ENCODE data around the gene FUT3. TPM values are rescaled to one million over a fixed set of nuclear protein-coding genes. Genes with fewer than 3 reads are reported as not detected.

The FUT3 gene
- total RNA-seq, 2 experiments from 2014 or later, result not detected

GRCh38 chr19:5805462-5806132 is 45.7 kb downstream of the FUT3 start:
- Mint-ChIP-seq H3K36me3 (ENCODE audit: low read depth) (no peaks in the 10 kb centered on the region), H3K4me1 (ENCODE audit: low read depth) (peaks cover 22% of the 10 kb centered on the region), H3K9me3 (no peaks in the 10 kb centered on the region), H3K4me3 (peak overlapping the region; percentile 52), H3K27ac (no peak overlapping the region), H3K27me3 (peaks cover 18% of the 10 kb centered on the region)
- intact Hi-C loops (cut with micrococcal nuclease), result loop anchor here (10.0 kb wide), 1 partner anchor 99 kb away; the partner anchor contains the start of genes NDUFA11 and VMAC
- TF ChIP-seq, protein P1, sequence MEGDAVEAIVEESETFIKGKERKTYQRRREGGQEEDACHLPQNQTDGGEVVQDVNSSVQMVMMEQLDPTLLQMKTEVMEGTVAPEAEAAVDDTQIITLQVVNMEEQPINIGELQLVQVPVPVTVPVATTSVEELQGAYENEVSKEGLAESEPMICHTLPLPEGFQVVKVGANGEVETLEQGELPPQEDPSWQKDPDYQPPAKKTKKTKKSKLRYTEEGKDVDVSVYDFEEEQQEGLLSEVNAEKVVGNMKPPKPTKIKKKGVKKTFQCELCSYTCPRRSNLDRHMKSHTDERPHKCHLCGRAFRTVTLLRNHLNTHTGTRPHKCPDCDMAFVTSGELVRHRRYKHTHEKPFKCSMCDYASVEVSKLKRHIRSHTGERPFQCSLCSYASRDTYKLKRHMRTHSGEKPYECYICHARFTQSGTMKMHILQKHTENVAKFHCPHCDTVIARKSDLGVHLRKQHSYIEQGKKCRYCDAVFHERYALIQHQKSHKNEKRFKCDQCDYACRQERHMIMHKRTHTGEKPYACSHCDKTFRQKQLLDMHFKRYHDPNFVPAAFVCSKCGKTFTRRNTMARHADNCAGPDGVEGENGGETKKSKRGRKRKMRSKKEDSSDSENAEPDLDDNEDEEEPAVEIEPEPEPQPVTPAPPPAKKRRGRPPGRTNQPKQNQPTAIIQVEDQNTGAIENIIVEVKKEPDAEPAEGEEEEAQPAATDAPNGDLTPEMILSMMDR (IDR thresholded peaks at IDR 0.05), result peak; percentile 63
- POLR2A ChIA-PET, result no interaction called here
- DNase-seq (peak; percentile 73), ATAC-seq (no peak)
- CTCF ChIA-PET, result interaction anchor here (1.4 to 1.6 kb wide), 2 partner anchors 22 to 217 kb away, joined by 4 to 8 read pairs; no protein-coding TSS in a partner anchor

GRCh38 chr19:5804516-5805461 is 46.5 kb downstream of the FUT3 start, which contains the start of gene NRTN:
NRTN (plus strand) TSS chr19:5805067; CDS start chr19:5824166, 19,099 bp downstream.
- Mint-ChIP-seq H3K36me3 (ENCODE audit: low read depth) (no peaks in the 10 kb centered on the region), H3K27me3 (peaks cover 20% of the 10 kb centered on the region), H3K9me3 (no peaks in the 10 kb centered on the region), H3K4me3 (peak within 1 kb of the TSS; percentile 69), H3K4me1 (ENCODE audit: low read depth) (peaks cover 22% of the 10 kb centered on the region), H3K27ac (peak within 1 kb of the TSS; percentile 76)
- intact Hi-C loops (cut with micrococcal nuclease), result loop anchor here (10.0 kb wide), 1 partner anchor 100 kb away; the partner anchor contains the start of genes NDUFA11 and VMAC
- DNase-seq, result peak; percentile 58
- TF ChIP-seq, protein P1 (IDR thresholded peaks at IDR 0.05), result no peak
- ChIA-PET POLR2A (interaction anchor here (0.6 to 5.3 kb wide), 13 partner anchors 7 to 466 kb away, joined by 3 to 31 read pairs (median 4); partner anchors contain the start of genes DUS3L and NDUFA11), CTCF (interaction anchor here (0.7 to 2.4 kb wide), 70 partner anchors 8 to 867 kb away, joined by 3 to 57 read pairs (median 4); partner anchors contain the start of genes CATSPERD, DUS3L, FUT5 and FUT6)
- no peak for ATAC-seq

GRCh38 chr19:5803752-5804515 is 47.3 kb downstream of the FUT3 start:
- H3K27ac Mint-ChIP-seq, result peak overlapping the region; percentile 76
- H3K27me3 Mint-ChIP-seq, result peaks cover 25% of the 10 kb centered on the region
- H3K36me3 Mint-ChIP-seq (ENCODE audit: low read depth), result no peaks in the 10 kb centered on the region
- ChIA-PET POLR2A (interaction anchor here (0.6 to 5.3 kb wide), 13 partner anchors 8 to 467 kb away, joined by 3 to 31 read pairs (median 4); partner anchors contain the start of genes DUS3L and NDUFA11), CTCF (interaction anchor here (0.7 to 2.4 kb wide), 71 partner anchors 8 to 866 kb away, joined by 3 to 57 read pairs (median 4); partner anchors contain the start of genes CATSPERD, DUS3L, FUT5 and FUT6)
- H3K4me1 Mint-ChIP-seq (ENCODE audit: low read depth), result peaks cover 22% of the 10 kb centered on the region
- DNase-seq (peak; percentile 96), ATAC-seq (peak; percentile 98)
- H3K4me3 Mint-ChIP-seq, result peak overlapping the region; percentile 69
- intact Hi-C loops (cut with micrococcal nuclease), result loop anchor here (10.0 kb wide), 1 partner anchor 101 kb away; the partner anchor contains the start of genes NDUFA11 and VMAC
- TF ChIP-seq, protein P1 (IDR thresholded peaks at IDR 0.05), result peak; percentile 93
- no peaks in the 10 kb centered on the region for H3K9me3 Mint-ChIP-seq

DNA sequence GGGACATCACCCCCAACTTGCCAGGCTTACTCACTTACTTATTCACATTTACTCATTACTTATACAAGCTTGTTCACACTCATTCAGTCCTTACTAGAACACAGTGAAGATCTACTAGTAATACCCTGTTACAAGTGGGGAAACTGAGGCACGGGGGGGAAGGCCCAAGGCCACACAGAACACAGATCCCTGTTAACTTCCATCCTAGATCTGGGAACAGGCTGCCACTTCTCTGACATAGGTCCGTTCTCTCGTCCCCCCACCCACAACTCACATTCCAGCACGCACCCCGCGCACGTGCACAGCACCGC is 47.9 kb downstream of the FUT3 start:
- CTCF ChIA-PET, result interaction anchor here (0.9 to 2.4 kb wide), 57 partner anchors 9 to 322 kb away, joined by 3 to 57 read pairs (median 5); partner anchors contain the start of genes CATSPERD, DUS3L, FUT6 and LONP1

More for the DNA sequence above, 47.9 kb downstream of the FUT3 start:
- Mint-ChIP-seq H3K27ac (no peak overlapping the region), H3K9me3 (no peaks in the 10 kb centered on the region), H3K4me3 (peak overlapping the region; percentile 51), H3K27me3 (peaks cover 28% of the 10 kb centered on the region), H3K4me1 (ENCODE audit: low read depth) (peaks cover 22% of the 10 kb centered on the region), H3K36me3 (ENCODE audit: low read depth) (no peaks in the 10 kb centered on the region)
- DNase-seq, result no peak
- intact Hi-C loops (cut with micrococcal nuclease), result loop anchor here (10.0 kb wide), 1 partner anchor 101 kb away; the partner anchor contains the start of genes NDUFA11 and VMAC
- POLR2A ChIA-PET, result interaction anchor here (1.1 to 5.3 kb wide), 5 partner anchors 9 to 468 kb away, joined by 3 to 31 read pairs (median 3); partner anchors contain the start of gene DUS3L
- TF ChIP-seq, protein P1 (IDR thresholded peaks at IDR 0.05), result no peak
- no peak for ATAC-seq
